Measurements from ENCODE around the gene IFT81.

DNA sequence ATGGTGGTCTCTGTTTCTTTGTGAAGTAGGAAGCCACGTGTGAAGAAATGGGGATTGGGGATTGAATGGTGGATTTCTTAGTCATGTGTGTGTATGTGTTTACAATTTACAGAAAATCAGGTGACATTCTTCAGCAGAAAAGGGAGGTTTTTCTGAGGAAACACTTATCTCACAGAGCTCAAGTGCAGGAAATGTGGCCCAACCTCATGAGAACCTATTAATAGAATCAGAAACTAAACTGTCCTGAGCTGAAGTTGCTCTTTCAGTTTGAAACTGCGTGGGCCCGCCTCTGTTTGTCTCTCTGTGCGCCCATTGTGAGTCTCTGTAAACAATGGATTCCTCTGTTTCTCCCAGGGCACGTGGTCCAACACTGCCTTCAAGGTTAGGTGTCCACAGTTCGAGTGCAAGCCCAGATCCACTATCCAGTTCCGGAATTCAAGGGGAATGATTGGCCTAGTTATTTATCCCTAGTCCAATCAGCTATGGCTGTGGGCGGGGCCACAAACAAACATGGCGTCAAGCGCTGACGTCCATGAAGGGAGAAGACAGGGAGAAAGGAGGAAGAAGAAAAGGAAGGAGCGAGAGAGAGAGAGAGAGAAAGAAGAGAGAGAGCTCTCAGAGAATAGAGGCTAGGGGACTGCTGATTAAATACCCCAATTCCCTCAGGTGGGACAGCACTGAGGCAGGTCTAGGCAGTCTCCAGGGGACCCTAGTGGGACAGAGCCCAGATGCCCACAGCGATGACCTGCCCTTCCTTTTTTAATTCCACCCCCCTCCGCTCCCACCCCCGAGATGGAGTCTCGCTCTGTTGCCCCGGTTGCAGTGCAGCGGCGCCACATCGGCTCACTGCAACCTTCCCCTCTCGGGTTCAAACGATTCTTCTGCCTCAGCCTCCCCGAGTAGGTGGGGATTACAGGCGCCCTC is 44.4 kb upstream of the IFT81 start:
- no peak for TF ChIP-seq CTCF (IDR thresholded peaks at IDR 0.05)
- TF ChIP-seq POLR2A (IDR thresholded peaks at IDR 0.05): no peak
